Measurements from ENCODE around the gene FAM177A1.
"Not testable (repeated sequence)": the region's sequence is repeated elsewhere in the genome, so short reads cannot be mapped to it uniquely, and the experiment has no call there.

The FAM177A1 gene

DNA sequence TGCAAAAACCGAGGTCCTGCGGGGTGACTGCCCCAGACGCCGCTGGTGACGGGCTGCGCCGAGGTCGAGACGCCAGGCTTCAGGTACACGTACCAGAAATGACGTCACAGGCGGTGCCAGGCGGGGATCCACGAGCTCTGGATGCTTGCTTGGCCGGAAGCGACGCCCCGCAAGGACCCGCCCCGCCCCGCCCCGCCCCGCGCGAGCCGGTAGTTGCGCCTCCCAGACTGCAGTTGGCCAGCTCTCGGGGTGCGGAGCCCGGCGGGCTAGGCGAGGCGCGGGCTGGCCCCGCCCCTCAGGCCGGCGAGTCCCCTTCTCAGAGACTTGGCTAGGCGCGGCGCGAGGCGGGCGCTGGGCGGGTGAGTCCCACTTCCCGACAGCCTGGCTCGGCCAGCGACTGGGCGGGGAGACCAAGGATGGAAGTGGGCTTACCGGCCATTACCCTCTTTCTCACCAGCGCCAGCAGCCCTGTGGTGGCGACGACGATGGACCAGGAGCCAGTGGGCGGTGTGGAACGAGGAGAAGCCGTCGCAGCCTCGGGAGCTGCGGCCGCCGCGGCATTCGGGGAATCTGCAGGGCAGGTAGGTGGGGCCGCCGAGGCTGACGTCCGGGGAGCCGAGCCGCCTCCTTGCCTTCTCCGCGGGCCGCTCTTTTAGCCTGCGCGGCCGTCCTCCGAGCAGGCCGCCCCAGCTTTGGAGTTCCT lies at the start of gene FAM177A1:
Gene FAM177A1, plus strand, starts transcription at position 225 of the 703 bp plus-strand sequence. Its CDS starts 192 bp downstream, at position 417.
- DNase-seq, result peak; percentile 97 to 98
- no peak for TF ChIP-seq GATA1 (IDR thresholded peaks at IDR 0.05; ENCODE audit: low read depth, low read length)
- peak; percentile 94 for TF ChIP-seq POLR2A (IDR thresholded peaks at IDR 0.05; ENCODE audit: low read length)

GRCh38 chr14:34997762-34998161 lies 48.3 kb upstream of the FAM177A1 start:
- TF ChIP-seq GATA1 (IDR thresholded peaks at IDR 0.05; ENCODE audit: low read depth, low read length) (no peak), POLR2A (IDR thresholded peaks at IDR 0.05; ENCODE audit: low read length) (no peak)
- DNase-seq, result no peak

DNA sequence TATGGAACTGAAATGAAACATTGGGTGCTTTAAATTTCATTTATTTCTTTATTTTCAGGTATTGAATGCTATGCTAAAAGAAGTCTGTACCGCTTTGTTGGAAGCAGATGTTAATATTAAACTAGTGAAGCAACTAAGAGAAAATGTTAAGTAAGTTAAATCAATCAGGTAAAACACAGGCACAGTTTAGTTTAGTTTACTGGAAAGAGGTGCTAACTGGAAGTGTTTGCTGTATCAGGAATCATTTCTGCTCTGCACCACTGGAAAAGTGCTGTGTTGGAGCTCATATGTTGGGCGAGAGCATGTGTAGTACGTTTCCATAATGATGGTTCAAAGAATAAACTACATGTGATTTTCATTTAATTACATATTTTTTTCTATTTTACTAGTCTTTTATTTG lies 46.6 kb upstream of the FAM177A1 start:
- no peak for DNase-seq
- TF ChIP-seq POLR2A (IDR thresholded peaks at IDR 0.05; ENCODE audit: low read length) (no peak), GATA1 (IDR thresholded peaks at IDR 0.05; ENCODE audit: low read depth, low read length) (no peak)

GRCh38 chr14:35001621-35002020 lies 44.5 kb upstream of the FAM177A1 start:
- no peak for DNase-seq
- no peak for TF ChIP-seq GATA1 (IDR thresholded peaks at IDR 0.05; ENCODE audit: low read depth, low read length)
- no peak for TF ChIP-seq POLR2A (IDR thresholded peaks at IDR 0.05; ENCODE audit: low read length)

DNA sequence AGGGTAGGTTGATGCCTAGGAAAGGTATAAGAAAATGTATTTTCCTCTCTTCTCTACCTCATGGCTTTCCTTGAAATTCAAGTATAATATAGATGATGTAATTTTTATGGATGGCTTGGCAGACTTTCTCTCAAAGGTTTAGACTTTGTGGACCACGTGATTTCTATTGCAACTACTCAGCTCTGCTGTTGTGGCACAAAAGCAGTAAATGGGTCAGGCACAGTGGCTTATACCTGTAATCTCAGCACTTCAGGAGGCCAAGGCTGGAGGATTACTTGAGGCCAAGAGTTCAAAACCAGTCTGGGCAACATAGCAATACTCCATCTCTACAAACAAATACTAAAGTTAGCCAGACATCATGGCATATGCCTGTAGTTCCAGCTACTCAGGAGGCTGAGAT lies 41.2 kb upstream of the FAM177A1 start:
- TF ChIP-seq GATA1 (IDR thresholded peaks at IDR 0.05; ENCODE audit: low read depth, low read length) (no peak), POLR2A (IDR thresholded peaks at IDR 0.05; ENCODE audit: low read length) (no peak)
- DNase-seq, result no peak

GRCh38 chr14:35016568-35016967 lies 29.5 kb upstream of the FAM177A1 start:
- no peak for DNase-seq
- no peak for TF ChIP-seq GATA1 (IDR thresholded peaks at IDR 0.05; ENCODE audit: low read depth, low read length)
- no peak for TF ChIP-seq POLR2A (IDR thresholded peaks at IDR 0.05; ENCODE audit: low read length)

- TF ChIP-seq POLR2A (IDR thresholded peaks at IDR 0.05; ENCODE audit: low read length), result no peak
- TF ChIP-seq GATA1 (IDR thresholded peaks at IDR 0.05; ENCODE audit: low read depth, low read length), result no peak
- DNase-seq, result no peak
Observed at GRCh38 chr14:35020713-35021112, 25.4 kb upstream of the FAM177A1 start.

DNA sequence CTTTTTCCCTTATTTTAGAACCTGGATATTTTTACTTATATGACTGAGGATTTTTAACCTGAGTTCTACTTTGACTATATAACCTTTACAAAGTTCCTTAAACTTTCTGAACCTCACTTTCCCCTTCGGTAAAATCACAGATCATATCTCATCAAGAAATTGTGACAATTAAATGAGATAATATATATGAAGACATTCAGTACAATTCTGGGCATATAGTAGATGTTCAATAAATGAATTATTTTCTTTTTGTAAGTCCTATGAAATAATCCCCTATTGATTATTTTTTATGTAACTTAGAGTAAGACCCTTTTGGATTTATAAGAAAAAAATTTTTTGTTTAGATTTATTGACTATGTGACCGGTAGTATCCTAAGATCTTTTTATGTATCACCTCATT lies 17.6 kb upstream of the FAM177A1 start:
- TF ChIP-seq GATA1 (IDR thresholded peaks at IDR 0.05; ENCODE audit: low read depth, low read length), result no peak
- TF ChIP-seq POLR2A (IDR thresholded peaks at IDR 0.05; ENCODE audit: low read length), result no peak
- DNase-seq, result no peak

- DNase-seq, result no peak
- TF ChIP-seq POLR2A (IDR thresholded peaks at IDR 0.05; ENCODE audit: low read length) (no peak), GATA1 (IDR thresholded peaks at IDR 0.05; ENCODE audit: low read depth, low read length) (no peak)
Observed at GRCh38 chr14:35032562-35032961, 13.5 kb upstream of the FAM177A1 start.

- DNase-seq, result peak; percentile 4 to 5
- TF ChIP-seq GATA1 (IDR thresholded peaks at IDR 0.05; ENCODE audit: low read depth, low read length) (no peak), POLR2A (IDR thresholded peaks at IDR 0.05; ENCODE audit: low read length) (no peak)
Observed at GRCh38 chr14:35034440-35034833, 11.6 kb upstream of the FAM177A1 start.

- not testable (repeated sequence) for DNase-seq
Observed at GRCh38 chr14:35034944-35035554, 11.0 kb upstream of the FAM177A1 start.

- DNase-seq, result not testable (repeated sequence)
Observed at GRCh38 chr14:35038312-35038711, 7.8 kb upstream of the FAM177A1 start.

- no peak for TF ChIP-seq GATA1 (IDR thresholded peaks at IDR 0.05; ENCODE audit: low read depth, low read length)
- TF ChIP-seq POLR2A (IDR thresholded peaks at IDR 0.05; ENCODE audit: low read length), result no peak
Observed at GRCh38 chr14:35042632-35043031, 3.4 kb upstream of the FAM177A1 start.

DNA sequence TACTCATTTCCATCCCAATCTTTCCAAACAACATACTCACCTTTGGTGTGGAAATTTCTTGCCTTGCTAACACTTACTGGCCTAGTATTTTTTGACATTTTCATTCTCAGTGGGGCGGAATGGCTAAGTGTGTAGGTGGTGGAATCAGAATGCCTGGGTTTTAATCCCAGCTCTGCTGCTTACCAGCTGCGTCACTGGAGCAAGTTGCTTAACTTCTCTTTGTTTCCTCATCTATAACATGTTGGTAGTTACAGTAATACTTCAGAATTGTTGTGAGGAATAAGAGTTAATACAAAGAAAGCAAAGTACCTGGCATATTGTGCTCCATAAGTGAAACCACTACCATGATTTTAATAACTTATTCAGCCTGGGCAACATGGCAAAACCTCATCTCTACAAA lies 3.0 kb upstream of the FAM177A1 start:
- no peak for DNase-seq
- TF ChIP-seq POLR2A (IDR thresholded peaks at IDR 0.05; ENCODE audit: low read length), result no peak
- no peak for TF ChIP-seq GATA1 (IDR thresholded peaks at IDR 0.05; ENCODE audit: low read depth, low read length)

More at GRCh38 chr14:35042632-35043031, 3.4 kb upstream of the FAM177A1 start:
- no peak for DNase-seq

Measured in erythroblast (primary cell).